Measurements from ENCODE around the gene KIF17. TPM values are rescaled to one million over a fixed set of nuclear protein-coding genes. Genes with fewer than 3 reads are reported as not detected.

Gene KIF17
- total RNA-seq, 1 experiment from 2014 or later: 5.1 TPM

DNA sequence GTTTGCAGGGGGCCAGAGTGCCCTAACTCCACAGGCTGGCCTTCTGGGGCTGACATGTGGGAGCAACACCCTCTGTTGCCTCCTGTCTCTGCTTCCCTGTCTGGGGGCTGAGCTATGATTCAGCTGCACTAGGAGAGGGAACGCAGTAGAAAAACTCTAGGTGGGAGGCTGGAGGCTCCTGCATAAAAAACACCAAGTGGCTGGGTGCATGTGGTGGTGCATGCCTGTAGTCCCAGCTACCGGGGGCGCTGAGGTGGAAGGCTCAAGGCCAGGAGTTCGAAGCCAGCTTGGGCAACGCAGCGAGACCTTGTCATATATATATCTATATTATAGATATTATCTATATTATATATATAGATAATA is 5.6 kb downstream of the KIF17 start:
- H2BK120ac ChIP-seq (ENCODE audit: low read depth, low read length, poor library complexity, severe bottlenecking): no peak overlapping the region
- H4K91ac ChIP-seq (ENCODE audit: insufficient read length, low read depth, low read length): no peak overlapping the region
- no peak overlapping the region for H2BK15ac ChIP-seq (ENCODE audit: low read depth, low read length)
- no peak overlapping the region for H3K18ac ChIP-seq (ENCODE audit: insufficient read length, low read depth, low read length)
- H2AK5ac ChIP-seq (ENCODE audit: insufficient read length, low read length): no peak overlapping the region
- H3K27ac ChIP-seq (ENCODE audit: insufficient read length, low read depth, low read length): no peak overlapping the region
- H3K36me3 Mint-ChIP-seq (ENCODE audit: insufficient read depth in 1 of 3, low read depth in 3 of 3): peaks cover 3 to 29% (median 6%) of the 10 kb centered on the region in 3 experiments; a peak in 4 of 7 replicates
- WGBS (ENCODE audit: extremely low coverage, insufficient read length, low lambda C conversion rate): no CpG with 5 or more reads among the region's 6 CpGs
- H3K23ac ChIP-seq (ENCODE audit: insufficient read length, low read depth, low read length): no peak overlapping the region
- no peak overlapping the region for H3K56ac ChIP-seq (ENCODE audit: insufficient read length, low read depth, low read length)
- no peak overlapping the region for H3K4ac ChIP-seq (ENCODE audit: low read depth, low read length)
- H3K9ac ChIP-seq (ENCODE audit: extremely low read depth, insufficient read length, low read length): no peak overlapping the region
- no peak overlapping the region for H3K4me2 ChIP-seq (ENCODE audit: insufficient read depth, insufficient read length, low read length)
- H3K23me2 ChIP-seq (ENCODE audit: insufficient read length, low read depth, low read length, poor library complexity, severe bottlenecking): peaks cover under 1% of the 10 kb centered on the region
- no peak overlapping the region; the same call in 1 of the 2 replicates for H3K14ac ChIP-seq (ENCODE audit: insufficient read depth, low read length)
- peaks cover 19% of the 10 kb centered on the region for H3K27me3 Mint-ChIP-seq (ENCODE audit: low read depth)
- no peak for TF ChIP-seq CTCF (conservative IDR thresholded peaks at IDR 0.05)
- H3K27me3 ChIP-seq (ENCODE audit: insufficient read depth, low read length): no peaks in the 10 kb centered on the region
- H3K4me1 Mint-ChIP-seq: peaks cover 3 to 8% of the 10 kb centered on the region in 2 experiments; a peak in 3 of 4 replicates
- H4K20me1 ChIP-seq (ENCODE audit: control insufficient read depth, insufficient read depth, insufficient read length): peaks cover 5% of the 10 kb centered on the region
- H3K79me1 ChIP-seq (ENCODE audit: insufficient read depth, low read depth, low read length, poor library complexity, severe bottlenecking): no peaks in the 10 kb centered on the region
- no peak overlapping the region for H4K8ac ChIP-seq (replicated peaks; ENCODE audit: insufficient read length, low read depth, low read length)
- H2BK5ac ChIP-seq (ENCODE audit: insufficient read length, low read length): no peak overlapping the region
- no peak overlapping the region for H4K5ac ChIP-seq (ENCODE audit: insufficient read length, low read depth, low read length)
- H2BK12ac ChIP-seq (ENCODE audit: insufficient read length, low read depth, low read length): no peak overlapping the region
- DNase-seq: no peak
- H3K9me3 Mint-ChIP-seq: no peaks in the 10 kb centered on the region
- no peak overlapping the region for H2AFZ ChIP-seq (ENCODE audit: low read length)
- no peak overlapping the region for H3K27ac Mint-ChIP-seq
- no peaks in the 10 kb centered on the region for H3K79me2 ChIP-seq (ENCODE audit: insufficient read depth, low read length)
- no peak overlapping the region for H3K4me3 Mint-ChIP-seq
- no peaks in the 10 kb centered on the region for H3K4me1 ChIP-seq (ENCODE audit: insufficient read depth, low read length)
- no peak overlapping the region for H2BK20ac ChIP-seq (ENCODE audit: low read depth, low read length, poor library complexity, severe bottlenecking)
- no peak overlapping the region for H3T11ph ChIP-seq (ENCODE audit: low read length)
- H3K9me3 ChIP-seq (ENCODE audit: control insufficient read depth, low read depth, low read length): no peaks in the 10 kb centered on the region

Data from H9 (cell line).